Stimulated activated CD4-positive, alpha-beta T cell treated with anti-CD3 and anti-CD28 coated beads, Interleukin-15, amount 100 ng/mL, for 1 hour (primary cell): ENCODE measurements around the gene TMEM250.
"Not testable (repeated sequence)": the region's sequence is repeated elsewhere in the genome, so short reads cannot be mapped to it uniquely, and the experiment has no call there.

Source experiments
- DNase-seq, 2 donors: peaks; one replicate each; pipeline ENCODE4 v3.0.0-alpha.2; 2020; ENCODE audit warnings: low read depth in 1 of 2, low spot score in 1 of 2

The TMEM250 gene, protein sequence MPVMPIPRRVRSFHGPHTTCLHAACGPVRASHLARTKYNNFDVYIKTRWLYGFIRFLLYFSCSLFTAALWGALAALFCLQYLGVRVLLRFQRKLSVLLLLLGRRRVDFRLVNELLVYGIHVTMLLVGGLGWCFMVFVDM

DNA sequence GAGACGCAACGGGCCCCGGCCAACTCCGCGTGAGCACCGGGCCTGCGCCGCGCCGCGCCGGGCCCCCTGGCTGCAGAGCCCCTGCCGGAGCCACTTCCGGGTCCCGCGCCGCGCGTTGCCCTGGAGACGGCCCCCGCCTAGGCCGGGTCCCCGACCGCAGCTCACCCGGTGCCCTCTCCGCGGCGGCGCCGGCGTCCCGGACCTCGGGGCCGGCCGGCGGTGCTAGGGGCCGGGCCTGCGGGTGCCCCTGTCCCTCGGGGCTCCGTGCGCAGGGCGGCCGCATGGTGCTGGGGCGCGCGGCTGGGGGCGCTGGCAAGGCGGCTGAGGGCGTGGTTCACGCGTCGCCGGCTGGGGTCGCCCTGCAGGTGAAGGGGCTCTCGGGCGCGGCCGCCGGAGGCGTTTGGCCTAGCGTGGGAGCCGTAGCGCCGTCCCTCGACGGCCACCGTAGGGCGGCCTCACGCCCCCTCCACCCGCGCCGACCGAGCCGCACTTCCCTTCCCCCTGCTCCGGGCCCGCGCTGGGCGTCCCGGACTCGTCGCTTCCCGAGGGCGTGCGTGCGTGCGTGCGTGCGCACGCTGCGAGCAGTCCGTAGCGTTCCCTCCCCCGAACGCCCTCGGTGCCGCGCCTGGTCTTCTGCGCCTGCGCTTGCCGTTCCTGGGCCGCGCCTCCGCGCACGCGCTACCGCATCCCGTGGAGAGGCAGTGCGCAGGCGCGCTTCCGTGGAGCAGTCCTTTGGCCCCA lies at the start of gene TMEM250:
Gene TMEM250, minus strand, starts transcription at position 556 of the 741 bp plus-strand sequence. CDS start 1,975 bp downstream, outside the sequence.
- DNase-seq: peak; percentile 94

DNA sequence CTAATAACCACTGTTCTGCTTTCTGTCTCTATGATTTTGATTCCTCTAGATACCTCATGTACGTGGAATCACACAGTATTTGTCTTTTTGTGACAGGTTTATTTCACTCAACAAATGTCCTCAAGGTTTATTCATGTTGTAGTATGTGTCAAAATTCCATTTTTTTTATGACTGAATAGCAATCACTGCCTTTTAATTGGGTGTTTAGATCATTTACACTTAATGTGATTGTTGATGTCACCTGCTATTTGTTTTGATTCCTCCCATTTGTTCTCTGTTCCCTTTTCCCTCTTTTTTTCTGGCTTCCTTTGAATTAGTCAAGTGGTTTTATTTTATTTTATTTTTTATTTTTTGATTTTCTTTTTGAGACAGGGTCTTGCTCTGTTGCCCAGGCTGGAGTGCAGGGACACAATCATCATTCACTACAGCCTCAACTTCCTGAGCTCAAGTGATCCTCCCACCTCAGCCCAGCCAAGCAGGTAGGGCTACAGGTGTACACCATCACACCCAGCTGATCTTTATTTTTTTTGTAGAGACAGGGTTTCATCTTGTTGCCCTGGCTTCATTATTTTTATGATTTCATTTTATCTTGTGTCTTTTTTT lies 44.7 kb upstream of the TMEM250 start:
- no peak for DNase-seq

DNA sequence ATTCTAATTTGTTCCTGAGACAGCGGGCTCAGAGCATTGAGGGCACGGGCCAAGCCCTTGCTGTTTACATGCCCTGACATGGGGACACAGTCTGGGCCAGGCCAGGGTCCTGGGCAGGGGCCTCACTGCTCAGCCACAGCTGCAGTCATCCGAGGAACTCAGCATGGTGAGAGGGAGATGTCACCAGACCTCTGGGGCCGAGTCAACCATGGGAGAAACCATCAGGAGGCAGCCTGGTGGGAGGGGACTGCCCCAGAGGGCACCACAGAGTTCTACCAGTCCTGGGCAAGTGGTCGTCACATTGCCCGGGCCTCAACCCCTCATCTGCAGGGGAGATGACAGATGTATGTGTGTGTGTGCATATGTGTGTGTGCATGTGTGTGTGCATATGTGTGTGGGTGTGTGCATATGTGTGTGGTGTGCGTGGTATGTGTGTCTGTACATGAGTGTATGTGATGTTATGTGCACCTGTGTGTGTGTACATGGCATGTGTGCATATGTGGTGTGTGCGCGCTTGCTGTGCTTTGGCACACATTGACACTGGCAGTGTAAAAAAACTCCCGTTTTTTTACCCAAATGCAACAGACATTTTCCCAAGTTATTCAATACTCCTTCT lies 42.4 kb upstream of the TMEM250 start:
- DNase-seq: no peak

DNA sequence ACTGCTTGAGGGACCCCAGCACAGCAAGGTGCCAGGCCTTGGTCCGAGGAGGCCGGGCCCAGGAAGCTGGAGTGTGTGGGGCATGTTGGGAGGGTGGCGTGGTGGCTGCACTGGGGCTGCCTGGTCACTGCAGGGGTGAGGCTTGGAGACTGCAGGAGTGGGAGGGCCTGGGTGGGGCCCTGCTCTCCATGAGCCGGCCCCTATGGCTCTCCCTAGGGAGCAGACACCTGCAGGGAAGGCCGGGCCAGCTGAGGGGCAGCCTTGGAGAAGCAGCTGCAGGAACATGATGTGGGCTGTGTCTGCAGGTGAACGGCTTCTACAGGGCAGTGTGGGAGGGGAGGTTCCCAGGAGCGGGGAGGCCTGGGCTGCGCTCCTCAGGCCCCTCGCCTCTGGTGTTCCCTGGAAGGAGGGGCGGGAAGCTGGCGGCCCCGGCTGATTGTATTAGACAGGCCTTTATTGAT lies 41.7 kb upstream of the TMEM250 start:
- no peak for DNase-seq

DNA sequence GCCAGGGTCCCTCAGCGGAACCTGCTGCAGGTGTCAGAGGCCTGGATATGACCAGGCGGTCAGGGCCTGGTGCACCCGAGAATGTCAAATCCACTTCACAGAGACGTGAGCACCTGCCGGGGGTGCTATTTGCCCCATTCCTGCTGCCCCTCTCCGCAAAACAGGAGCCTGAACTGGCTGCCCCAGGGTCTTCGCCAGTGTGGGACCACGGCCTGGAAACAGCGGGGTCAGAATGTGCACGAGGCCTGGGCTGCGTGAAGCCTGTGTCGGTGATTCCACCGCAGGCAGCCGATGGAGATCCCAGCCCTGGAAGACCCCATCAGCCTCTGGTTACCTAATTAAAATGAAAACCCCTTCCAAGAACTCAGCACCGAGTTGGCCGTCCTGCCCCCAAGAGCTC lies 41.2 kb upstream of the TMEM250 start:
- DNase-seq: no peak

DNA sequence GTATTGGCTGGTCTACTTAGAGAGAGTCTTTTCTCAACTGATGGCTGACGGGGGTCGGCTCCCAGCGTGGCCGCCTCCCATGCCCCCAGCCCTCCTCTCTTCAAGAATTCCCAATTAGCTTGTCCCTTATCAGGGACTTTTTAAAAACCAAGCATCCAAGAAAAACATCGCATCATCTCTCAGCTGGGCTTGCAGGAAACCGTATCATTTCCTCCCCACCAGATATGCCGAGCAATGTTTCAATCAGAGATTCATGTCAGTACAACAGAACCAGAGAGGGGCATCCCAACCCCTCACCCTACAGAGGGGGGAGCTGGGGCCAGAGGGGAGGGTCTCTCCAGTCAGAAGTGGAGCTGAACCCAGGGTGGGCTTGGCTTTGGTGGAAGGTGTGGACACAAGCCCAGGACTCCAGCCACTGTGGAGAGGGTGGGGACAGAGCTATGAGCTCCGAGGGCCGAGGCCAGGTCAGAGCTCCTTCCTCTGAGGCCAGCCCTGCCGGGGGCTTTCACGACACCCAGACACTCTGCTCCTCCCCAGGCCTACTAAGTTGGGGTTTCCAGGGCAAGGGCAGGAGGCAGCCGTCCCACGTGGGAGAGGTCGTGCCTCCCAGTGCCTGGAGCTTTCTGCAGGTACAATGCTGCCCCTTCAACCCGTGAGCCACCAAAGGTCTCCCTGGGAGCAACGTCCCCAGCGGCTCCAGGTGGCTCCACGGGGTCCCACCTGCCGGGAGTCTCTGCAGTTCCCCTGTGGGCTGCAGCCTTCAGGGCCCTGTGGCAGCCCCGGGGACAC lies 39.0 kb upstream of the TMEM250 start:
- DNase-seq: no peak

DNA sequence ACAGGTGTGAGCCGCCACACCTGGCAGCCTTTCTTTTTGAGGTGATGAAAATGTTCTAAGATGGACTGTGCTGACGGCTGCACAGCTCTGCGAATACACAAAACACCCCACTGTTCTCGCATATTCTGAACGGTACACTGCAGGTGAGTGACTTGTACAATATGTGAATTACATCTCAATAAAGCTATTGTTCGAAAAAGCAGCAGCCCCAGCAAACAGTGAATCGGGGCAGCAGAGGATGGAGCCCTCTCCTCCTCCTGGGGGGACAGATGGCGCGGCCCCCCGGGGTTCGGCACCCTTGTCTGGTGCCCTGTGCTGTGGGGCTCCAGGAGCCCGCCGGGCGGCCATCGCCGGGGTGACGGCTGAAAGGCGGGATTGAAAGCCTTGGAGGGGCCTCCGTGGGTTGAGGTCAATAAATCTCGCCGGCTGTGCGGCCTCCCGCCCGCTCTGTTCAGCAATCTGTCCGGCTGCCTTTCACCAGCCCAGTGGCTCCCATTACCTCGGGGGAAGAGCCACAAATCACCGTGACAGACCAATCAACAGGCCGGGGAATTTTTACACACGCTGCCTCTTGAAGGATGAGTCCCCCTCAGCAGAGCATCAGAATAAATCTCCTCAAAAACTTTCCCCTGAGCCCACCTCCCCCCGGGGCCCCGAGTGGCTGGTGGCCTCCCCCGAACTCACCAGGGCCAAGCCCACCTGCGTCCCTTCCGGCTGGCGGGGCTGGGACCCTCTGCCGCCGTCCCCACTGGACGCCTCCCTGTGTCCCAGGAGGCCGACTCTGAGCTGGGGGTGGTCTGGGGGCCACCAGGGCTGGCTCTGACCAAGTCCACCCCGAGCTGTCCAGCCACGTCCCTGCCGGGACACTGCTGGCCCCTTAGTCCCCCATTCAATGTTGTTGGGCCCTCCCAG lies 37.8 kb upstream of the TMEM250 start:
- no peak for DNase-seq

DNA sequence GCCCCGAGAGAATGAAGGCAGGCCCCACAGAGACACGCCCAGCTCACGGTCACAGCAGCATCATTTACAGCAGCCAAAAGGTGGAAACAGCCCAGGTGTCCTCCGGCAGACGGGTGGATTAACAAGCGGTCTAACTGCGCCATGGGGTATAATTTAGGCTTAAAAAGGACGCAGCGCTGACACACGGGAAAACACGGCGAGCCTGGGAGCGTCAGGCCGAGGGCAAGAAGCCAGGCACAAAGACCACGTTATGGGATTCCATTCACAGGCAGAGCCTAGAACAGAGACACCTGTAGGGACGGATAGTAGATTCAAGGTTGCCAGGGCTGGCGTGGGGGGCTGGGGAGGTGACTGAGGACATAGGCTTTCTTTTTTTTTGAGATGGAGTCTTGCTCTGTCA lies 36.9 kb upstream of the TMEM250 start:
- DNase-seq: no peak

DNA sequence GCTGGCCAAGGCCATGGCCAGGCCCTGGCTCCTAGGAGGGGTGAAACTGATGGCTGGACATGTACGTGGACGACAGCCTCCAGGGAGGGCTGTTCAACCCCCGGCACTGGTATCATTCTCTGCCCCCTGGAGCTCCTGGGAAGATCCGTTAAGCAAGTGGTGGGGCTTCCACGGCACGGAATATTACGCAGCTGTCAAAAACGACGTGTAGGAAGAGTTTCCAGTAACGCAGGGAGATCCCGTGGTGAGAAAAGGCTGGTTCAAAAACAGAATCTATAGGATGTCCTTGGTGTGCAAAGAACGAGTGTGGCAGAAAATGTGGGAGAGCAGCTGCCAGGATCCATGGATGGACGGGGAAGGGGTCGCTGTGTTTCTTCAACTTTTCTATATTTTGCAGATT lies 36.3 kb upstream of the TMEM250 start:
- DNase-seq: no peak

DNA sequence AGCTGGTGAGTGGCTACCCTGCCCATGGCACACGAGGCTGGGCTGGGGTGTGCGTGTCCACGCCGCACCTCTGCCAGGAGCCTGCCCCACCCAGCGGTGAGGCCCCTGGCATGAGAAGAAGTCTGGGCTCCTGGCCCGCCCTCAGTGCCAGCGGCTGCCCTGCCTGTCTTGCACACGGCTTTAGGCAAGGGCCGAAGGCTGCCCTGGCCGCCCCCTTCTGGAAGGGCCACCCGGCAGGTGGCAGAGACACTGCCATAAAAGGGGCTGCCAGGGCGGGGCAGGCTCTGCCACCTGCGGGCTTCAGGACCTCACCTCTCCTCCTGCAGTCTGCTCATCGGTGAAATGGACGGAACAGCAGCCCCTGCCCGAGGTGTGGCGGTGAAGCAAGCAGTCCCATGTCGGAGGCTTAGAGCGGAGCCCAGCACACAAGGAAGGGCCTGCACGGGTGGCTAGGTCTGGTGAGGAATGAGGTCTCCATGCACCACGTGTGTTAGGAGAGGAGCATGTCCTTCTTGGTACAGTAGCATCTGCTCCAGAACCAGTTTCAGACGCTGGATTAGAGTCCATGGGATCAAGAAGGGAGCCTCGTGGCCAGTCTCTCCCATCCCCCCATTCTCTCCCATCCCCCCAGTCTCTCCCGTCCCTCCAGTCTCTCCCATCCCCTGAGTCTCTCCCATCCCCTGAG lies 34.8 kb upstream of the TMEM250 start:
- no peak for DNase-seq

DNA sequence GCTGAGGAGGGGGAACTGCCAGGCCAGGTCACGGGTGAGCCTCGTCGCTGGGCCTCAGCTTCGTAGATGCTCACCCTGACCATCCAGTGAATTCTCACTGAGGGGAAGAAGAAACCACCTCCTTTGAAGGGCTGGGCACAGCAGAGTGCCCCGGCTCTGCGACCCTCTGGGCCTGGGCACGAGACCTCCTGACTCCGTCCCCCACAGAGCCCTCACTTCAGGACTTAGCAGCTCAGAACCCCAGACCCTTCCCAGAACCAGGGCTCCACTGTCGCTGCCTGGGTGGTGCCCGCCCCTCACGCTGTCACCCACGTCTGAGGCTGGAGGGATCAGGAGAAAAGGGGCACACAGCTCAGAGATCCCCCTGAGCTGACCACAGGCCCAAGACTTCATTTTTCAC lies 34.3 kb upstream of the TMEM250 start:
- no peak for DNase-seq

DNA sequence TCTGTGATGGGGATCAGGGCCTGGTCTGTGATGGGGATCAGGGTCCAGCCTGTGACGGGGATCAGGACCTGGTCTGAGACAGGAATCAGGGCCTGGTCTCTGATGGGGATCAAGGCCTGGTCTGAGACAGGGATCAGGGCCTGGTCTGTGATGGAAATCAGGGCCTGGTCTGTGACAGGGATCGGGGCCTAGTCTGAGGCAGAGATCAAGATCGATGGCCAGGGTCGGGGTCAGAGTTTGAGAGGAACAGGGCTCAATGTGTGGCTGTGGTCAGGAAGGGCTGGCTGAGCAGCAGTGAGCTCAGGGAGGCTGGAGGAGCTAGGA lies 33.8 kb upstream of the TMEM250 start:
- DNase-seq: no peak

DNA sequence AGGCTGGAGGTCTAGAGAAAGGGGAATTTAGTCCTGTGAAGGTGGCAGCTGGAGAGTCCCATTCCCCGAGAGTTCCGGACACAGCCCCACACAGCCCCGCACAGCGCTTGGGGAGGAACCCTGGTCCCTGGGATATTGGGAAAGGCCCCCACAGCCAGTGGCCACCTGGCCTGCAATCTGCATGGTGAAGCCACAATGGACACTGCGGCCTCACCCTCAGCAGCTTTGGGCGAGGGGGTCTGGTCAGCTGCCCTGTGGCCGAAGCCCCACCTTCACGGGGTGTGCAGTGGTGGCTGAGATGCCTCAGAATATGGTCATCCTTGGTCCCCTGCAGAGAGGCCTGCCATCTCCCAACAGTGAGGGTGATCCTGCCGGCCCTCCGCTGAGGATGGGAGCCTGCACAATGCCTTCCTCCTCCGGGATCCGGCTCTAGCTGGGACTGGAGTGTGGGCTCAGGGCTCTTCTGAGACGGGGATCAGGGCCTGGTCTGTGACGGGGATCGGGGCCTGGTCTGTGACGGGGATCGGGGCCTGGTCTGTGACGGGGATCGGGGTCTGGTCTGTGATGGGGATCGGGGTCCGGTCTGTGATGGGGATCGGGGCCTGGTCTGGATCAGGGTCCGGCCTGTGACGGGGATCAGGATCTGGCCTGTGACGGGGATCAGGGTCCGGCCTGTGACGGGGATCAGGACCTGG lies 33.3 kb upstream of the TMEM250 start:
- no peak for DNase-seq

DNA sequence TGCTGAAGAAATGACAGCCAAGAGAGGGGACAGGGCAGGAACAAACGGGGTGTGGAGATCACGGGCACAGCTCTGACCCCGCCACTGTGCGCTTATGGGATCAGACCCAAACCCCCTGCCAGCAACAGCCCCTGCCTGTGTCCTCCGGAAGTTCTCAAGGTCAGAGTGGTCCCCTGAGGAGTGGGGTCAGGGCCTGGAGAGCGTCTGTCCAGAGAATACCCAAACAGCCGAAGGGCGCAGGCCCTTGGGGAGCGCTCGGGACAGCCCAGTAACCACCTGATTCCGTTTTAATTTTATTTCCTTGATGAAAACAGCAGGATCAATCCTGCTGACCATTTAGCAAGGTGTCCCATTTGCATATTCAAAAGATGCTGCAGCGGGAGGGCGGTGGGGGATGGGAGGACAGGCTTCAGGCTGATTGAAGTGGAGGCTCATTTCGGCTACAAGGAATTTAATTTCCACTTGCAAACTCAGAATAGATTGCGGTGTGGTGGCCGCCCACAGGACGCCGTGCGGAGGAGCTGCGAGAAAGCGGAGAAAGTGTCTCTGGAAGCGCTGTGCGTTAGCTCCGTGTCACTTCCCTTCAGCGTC lies 32.6 kb upstream of the TMEM250 start:
- DNase-seq: no peak

DNA sequence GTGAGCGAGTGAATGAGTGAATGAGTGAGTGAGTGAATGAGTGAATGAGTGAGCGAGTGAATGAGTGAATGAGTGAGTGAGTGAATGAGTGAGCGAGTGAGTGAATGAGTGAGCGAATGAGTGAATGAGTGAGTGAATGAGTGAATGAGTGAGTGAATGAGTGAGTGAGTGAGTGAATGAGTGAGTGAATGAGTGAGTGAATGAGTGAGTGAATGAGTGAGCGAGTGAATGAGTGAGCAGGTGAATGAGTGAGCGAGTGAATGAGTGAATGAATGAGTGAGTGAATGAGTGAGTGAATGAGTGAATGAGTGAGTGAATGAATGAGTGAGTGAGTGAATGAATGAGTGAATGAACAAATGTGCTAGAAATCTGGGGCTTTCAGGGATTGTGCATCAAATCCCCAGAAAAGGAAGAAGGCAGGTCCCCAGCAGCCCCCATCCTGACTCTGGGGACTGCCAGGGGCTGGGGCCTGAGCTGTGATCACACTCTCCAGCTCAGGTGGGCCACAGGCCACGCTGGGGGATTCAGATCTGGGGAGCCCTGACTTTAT lies 32.1 kb upstream of the TMEM250 start:
- DNase-seq: not testable (repeated sequence)

DNA sequence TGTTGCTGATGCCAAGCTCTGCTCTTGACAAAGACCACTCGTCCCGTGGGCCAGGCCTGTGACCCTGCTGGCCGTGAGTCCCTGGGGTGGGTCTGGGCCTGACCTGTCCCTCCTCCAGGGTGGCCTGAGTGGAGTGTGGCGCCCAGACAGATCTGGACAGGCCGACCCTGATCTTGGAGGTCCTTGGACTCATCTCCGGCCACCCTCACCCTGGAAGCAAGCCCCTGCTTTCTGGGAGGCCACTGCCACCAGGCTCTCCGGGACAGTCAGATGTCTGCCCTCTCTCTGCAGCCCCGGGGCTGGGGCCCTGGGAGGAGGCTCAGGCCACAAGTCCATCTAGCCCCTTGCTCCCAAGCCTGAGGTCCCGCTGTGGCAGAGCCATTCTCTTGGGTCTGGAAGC lies 31.2 kb upstream of the TMEM250 start:
- DNase-seq: no peak

DNA sequence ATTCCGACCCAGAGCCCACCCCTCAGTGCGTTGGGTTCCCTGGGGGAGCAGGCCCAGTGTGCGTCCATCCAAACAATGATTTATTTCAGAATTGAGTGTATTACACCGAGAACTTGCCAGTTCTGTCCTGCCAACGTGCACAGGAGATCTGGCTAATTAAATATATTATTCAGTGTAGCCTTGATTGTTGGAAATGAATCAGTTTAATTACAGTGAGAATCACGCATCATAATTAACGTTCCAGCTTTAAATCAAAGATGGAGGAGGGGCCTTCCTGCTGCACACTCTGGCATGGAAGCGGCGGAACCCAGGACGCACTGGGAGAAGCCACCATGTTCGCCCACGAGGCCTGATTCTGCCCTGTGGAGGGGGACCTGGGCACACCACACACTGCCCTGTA lies 30.7 kb upstream of the TMEM250 start:
- DNase-seq: no peak

DNA sequence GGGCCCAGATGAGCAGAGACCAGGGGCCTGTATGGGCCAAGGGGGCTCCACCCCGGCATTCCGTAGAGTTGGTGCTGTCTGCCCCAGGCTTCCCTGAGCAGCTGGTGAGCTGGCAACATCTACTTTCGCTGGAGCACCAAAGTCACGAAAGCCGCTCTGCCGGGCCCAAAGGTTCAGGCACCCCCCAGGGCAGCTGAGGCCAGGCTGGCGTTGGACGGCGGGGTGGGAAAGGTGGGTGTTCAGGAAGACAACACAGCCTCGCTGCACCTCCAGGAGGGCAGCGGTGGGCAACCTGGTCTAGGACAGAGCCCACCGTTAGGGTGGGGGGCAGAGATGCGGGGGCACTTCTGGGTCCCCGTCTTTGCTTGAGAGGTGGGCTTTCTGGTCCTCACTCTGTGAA lies 30.1 kb upstream of the TMEM250 start:
- no peak for DNase-seq
